T-helper 1 cell treated with Interleukin-12 subunit alpha and Interleukin-12 subunit beta and Interleukin-4 antibody, amounts not matched to agents 30 μg/mL and 1 μg/mL, for 36 hours (primary cell): ENCODE measurements around the gene ZNF283.
"Not testable (repeated sequence)": the region's sequence is repeated elsewhere in the genome, so short reads cannot be mapped to it uniquely, and the experiment has no call there.

Experiments used
- H3K27ac Mint-ChIP-seq: one replicate; pipeline ENCODE4 v1.8.0; 2021; ENCODE audit warnings: mild to moderate bottlenecking, mixed read lengths
- H3K27me3 Mint-ChIP-seq: one replicate; pipeline ENCODE4 v1.8.0; 2021; ENCODE audit warnings: low read depth, mixed read lengths
- H3K36me3 Mint-ChIP-seq: one replicate; pipeline ENCODE4 v1.8.0; 2021; ENCODE audit warnings: low read depth, mixed read lengths
- H3K4me1 Mint-ChIP-seq: one replicate; pipeline ENCODE4 v1.8.0; 2021; ENCODE audit warnings: low read depth, mixed read lengths
- H3K4me3 Mint-ChIP-seq: one replicate; pipeline ENCODE4 v1.8.0; 2021; ENCODE audit warnings: mild to moderate bottlenecking, moderate library complexity, mixed read lengths
- H3K9me3 Mint-ChIP-seq: one replicate; pipeline ENCODE4 v1.8.0; 2021; ENCODE audit warnings: mixed read lengths

ZNF283 gene

DNA sequence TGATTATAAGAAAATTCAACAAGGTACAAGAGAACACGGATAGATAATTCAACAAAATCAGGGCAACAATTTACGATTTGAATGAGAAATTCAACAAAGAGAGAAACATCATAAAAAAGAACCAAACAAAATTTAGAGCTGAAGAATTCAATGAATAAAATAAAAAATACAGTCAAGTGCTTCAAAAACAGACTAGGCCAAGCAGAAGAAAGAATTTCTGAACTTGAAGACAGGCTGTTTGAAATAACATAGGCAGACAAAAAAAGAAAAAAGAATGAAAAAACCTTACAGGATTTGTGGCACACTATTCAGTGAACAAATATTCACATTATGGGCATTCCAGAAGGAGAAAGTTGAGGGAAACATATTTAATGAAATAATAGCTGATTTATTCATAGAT lies 31.1 kb downstream of the ZNF283 start:
- H3K4me3 Mint-ChIP-seq: no peak overlapping the region
- no peaks in the 10 kb centered on the region for H3K27me3 Mint-ChIP-seq
- H3K36me3 Mint-ChIP-seq: peaks cover 2% of the 10 kb centered on the region
- H3K27ac Mint-ChIP-seq: no peak overlapping the region
- H3K4me1 Mint-ChIP-seq: no peaks in the 10 kb centered on the region
- H3K9me3 Mint-ChIP-seq: peaks cover 64% of the 10 kb centered on the region

DNA sequence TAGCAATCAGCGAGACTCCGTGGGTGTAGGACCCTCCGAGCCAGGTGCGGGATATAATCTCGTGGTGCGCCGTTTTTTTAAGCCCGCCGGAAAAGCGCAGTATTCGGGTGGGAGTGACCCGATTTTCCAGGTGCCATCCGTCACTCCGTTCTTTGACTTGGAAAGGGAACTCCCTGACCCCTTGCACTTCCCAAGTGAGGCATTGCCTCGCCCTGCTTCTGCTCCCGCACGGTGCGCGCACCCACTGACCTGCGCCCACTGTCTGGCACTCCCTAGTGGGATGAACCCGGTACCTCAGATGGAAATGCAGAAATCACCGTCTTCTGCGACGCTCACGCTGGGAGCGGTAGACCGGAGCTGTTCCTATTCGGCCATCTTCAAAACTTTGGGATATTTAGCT lies 39.8 kb downstream of the ZNF283 start:
- H3K9me3 Mint-ChIP-seq: peaks cover 42% of the 10 kb centered on the region

DNA sequence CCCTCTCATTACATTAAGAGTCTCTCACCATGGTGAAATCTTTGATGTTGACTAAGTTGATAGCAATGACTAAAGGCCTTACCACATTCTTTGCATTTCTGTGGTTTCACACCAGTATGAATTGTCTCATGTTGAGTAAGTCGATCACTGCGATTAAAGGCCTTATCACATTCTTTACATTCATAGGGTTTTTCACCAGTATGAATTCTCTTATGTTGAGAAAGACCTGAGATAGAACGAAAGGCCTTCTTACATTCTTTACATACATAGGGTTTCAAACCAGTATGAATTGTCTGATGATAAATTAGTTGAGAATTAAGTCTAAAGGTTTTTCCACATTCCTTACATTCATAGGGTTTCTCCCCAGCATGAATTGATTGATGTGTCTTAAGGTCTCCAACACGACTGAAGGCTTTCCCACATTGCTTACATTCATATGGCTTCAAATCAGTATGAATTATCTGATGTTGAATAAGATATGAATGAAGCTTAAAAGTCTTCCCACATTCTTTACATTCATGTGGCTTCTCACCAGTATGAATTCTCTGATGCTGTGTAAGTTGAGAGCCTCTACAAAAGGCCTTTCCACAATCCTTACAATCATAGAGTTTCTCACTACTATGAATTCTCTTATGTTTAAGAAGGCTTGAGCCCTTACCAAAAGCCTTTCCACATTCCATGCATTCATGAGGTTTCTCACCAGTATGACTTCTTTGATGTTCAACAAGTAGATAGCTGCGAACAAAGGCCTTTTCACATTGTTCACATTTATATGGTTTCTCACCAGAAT lies 45.6 kb downstream of the ZNF283 start:
- Mint-ChIP-seq H3K4me1 (no peaks in the 10 kb centered on the region), H3K9me3 (peaks cover 61% of the 10 kb centered on the region), H3K27ac (no peak overlapping the region), H3K4me3 (no peak overlapping the region), H3K36me3 (peaks cover 5% of the 10 kb centered on the region), H3K27me3 (no peaks in the 10 kb centered on the region)

More for the DNA sequence above, 39.8 kb downstream of the ZNF283 start:
- not testable (repeated sequence) for H3K27me3 Mint-ChIP-seq, H3K4me1 Mint-ChIP-seq, H3K4me3 Mint-ChIP-seq, H3K36me3 Mint-ChIP-seq, H3K27ac Mint-ChIP-seq

DNA sequence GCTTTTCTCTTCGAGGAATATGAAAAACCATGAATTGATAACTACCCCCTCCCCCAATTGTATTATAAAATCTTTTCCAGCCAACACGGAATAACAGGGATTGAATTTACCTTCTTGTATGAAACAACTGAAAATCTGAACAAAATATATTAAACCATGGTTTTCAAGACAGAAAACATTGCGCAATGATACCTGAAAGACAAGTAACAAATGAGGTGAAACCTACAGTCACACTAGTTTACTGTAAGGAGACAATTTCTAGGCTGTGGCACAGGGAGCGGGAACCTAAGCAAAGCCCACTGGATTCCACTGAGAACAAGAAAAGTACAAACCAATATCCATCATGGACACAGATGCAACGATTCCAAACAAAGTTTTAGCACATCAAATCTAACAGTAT lies 53.4 kb downstream of the ZNF283 start:
- H3K4me1 Mint-ChIP-seq: no peaks in the 10 kb centered on the region
- H3K9me3 Mint-ChIP-seq: peaks cover 71% of the 10 kb centered on the region
- no peak overlapping the region for H3K4me3 Mint-ChIP-seq
- no peak overlapping the region for H3K27ac Mint-ChIP-seq
- H3K36me3 Mint-ChIP-seq: peaks cover 2% of the 10 kb centered on the region
- no peaks in the 10 kb centered on the region for H3K27me3 Mint-ChIP-seq

DNA sequence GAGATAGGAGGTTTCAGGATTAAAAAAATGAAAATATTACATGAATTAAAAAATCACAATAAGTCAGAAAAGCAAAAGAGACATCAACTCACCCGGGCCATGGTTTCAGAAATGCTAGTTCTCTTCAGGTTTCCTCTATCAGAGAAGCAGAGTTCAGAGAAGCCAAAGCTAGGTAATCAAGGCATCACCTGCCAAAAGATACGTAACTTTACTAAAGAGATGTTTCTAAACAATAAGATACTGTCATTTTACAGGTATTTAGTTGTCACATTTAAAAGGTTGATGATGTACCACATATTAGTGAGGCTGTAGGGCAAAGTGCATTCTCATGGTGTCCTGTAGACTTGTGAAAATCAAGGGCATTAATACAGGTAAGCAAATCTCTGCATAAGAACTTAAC lies 56.7 kb downstream of the ZNF283 start, which contains the start of gene ZNF404:
Gene ZNF404, minus strand, starts transcription at position 101 of the 400 bp plus-strand sequence.
- Mint-ChIP-seq H3K27me3 (no peaks in the 10 kb centered on the region), H3K4me3 (no peak within 1 kb of the TSS)

DNA sequence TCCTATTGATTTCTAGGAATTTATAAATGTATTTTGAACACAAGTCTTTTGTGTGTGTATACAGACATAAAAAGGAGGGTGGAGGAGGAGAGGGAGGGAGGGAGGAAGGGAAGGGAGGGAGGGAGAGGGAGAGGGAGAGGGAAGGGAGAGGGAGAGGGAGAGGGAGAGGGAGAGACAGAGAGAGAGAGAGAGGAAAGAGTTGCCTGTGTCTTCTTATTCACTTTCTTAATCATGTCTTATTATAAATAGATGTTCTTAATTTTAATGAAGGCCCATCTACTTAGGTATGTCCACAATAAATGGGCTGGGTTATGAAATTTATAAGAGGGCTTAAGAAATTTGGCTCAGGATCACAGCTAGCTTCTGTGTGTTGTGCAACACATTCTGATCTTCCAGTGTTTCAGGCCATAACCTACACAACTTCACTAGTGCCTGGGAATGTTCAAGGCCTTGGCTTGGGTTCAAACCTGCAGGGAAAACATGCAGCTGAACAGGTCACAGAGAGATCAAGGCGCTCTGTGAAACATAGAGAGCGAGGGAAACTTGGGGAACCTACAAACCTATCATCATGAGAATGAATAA lies 68.7 kb downstream of the ZNF283 start:
- Mint-ChIP-seq H3K27ac (no peak overlapping the region), H3K9me3 (peaks cover 74% of the 10 kb centered on the region), H3K4me3 (no peak overlapping the region), H3K27me3 (no peaks in the 10 kb centered on the region), H3K36me3 (no peaks in the 10 kb centered on the region), H3K4me1 (no peaks in the 10 kb centered on the region)

More for the DNA sequence above, 56.7 kb downstream of the ZNF283 start, which contains the start of gene ZNF404:
- no peak within 1 kb of the TSS for H3K27ac Mint-ChIP-seq
- H3K9me3 Mint-ChIP-seq: peaks cover 74% of the 10 kb centered on the region
- no peaks in the 10 kb centered on the region for H3K4me1 Mint-ChIP-seq
- peaks cover 4% of the 10 kb centered on the region for H3K36me3 Mint-ChIP-seq
